Heart left ventricle (tissue), 16 donors: ENCODE data around the gene PPP1R12C. TPM values are rescaled to one million over a fixed set of nuclear protein-coding genes. Genes with fewer than 3 reads are reported as not detected.
A peak's percentile ranks its signal among the peaks of the same experiment; 100 is the strongest.

ENCODE experiments used
- ATAC-seq, 4 donors: fragments of 200-7000 bp; cut with Tn5 transposase; one replicate each; pipeline ENCODE4 v1.9.1; 2020 to 2022; ENCODE audit warnings: moderate library complexity in 4 of 4, mild to moderate bottlenecking in 3 of 4, moderate number of reproducible peaks in 1 of 4
- DNase-seq, 5 donors: peaks; one replicate each; pipeline ENCODE4 v3.0.0-alpha.2; 2020
- H3K27ac ChIP-seq, 12 donors: fragments of 200-600 bp; sonication (generic) in 4 of 12; one replicate each; pipeline versions ENCODE4 v1.5.0 to v1.8.0; 2016 to 2022; ENCODE audit warnings: mild to moderate bottlenecking in 2 of 12
- H3K27me3 ChIP-seq, 9 donors: fragments of 200-600 bp; sonication (generic) in 2 of 9; one replicate each; pipeline versions ENCODE4 v1.5.1 to v1.8.0; 2016 to 2022; ENCODE audit warnings: mild to moderate bottlenecking in 3 of 9
- H3K36me3 ChIP-seq, 9 donors: fragments of 200-600 bp; sonication (generic) in 2 of 9; one replicate each; pipeline versions ENCODE4 v1.5.0 to v1.8.0; 2018 to 2022; ENCODE audit warnings: mild to moderate bottlenecking in 2 of 9
- H3K4me1 ChIP-seq, 12 donors: fragments of 200-600 bp; sonication (generic) in 4 of 12; one replicate each; pipeline versions ENCODE4 v1.5.0 to v1.8.0; 2016 to 2022; ENCODE audit warnings: mild to moderate bottlenecking in 3 of 12
- H3K4me3 ChIP-seq, 12 donors: fragments of 200-600 bp; sonication (generic) in 4 of 12; one replicate each; pipeline versions ENCODE4 v1.5.0 to v1.8.0; 2017 to 2022; ENCODE audit warnings: mild to moderate bottlenecking in 9 of 12, moderate library complexity in 4 of 12
- H3K9me3 ChIP-seq, 12 donors: fragments of 200-600 bp; sonication (generic) in 4 of 12; one replicate each; pipeline versions ENCODE4 v1.5.0 to v1.8.0; 2016 to 2022; ENCODE audit warnings: mild to moderate bottlenecking in 1 of 12
- CTCF ChIP-seq, 12 donors: fragments of 200-600 bp; sonication (generic) in 4 of 12; IDR thresholded peaks; one replicate each; pipeline versions ENCODE4 v1.5.0 to v1.8.0; 2018 to 2022; ENCODE audit warnings: antibody characterized with exemption in 12 of 12, mild to moderate bottlenecking in 5 of 12
- POLR2A ChIP-seq, 2 donors: fragments of 450-650 bp; IDR thresholded peaks; one replicate each; pipeline ENCODE4 v1.6.1; 2017; ENCODE audit warnings: antibody characterized with exemption in 2 of 2, mild to moderate bottlenecking in 2 of 2, moderate library complexity in 2 of 2
- WGBS, 4 donors: extraction: QIAGEN DNeasy Blood & Tissue Kit in 2 of 4; methylation state at CpG; one replicate each; pipeline versions ENCODE4 v1.1.5 to v1.1.7; 2013 to 2018; 5-methylcytosine and 5-hydroxymethylcytosine counted together
- intact Hi-C, 10 donors: fragments of 100-400 bp; cut with DNase I; formaldehyde crosslinking; loops; one replicate each; pipeline versions ENCODE4 v1.11.1 to v1.14.2; 2022
- polyA plus RNA-seq, 2 donors: library from polyadenylated mRNA; stranded (reverse); fragments of 200-250 nt; gene quantifications; one replicate each; pipeline ENCODE4 v1.2.3, GENCODE V29; 2013
- total RNA-seq, 9 donors: library from RNA; depleted of rRNA in 2 of 9; stranded (reverse); fragments of >200 nt in 2 of 9; fragmentation: NEBNext Ultra II Directional in 3 of 9; extraction: Animal tissue kit (Norgen Biotek cat#: 25700) in 3 of 9; gene quantifications; one replicate each; pipeline versions ENCODE4 v1.1.0 to v1.2.4, GENCODE V29; 2016 to 2023
- donor health status: ischemic (EF 13 %, LVEDD 7.1; RV severe dilation, severe dysfunction).
- donor health status: healthy with polysubstance abuse.
- donor health status: DM: no; HTN: yes; CAD: no.
- donor health status: DM: no; HTN: no; CAD: no.
- donor health status: ischemic (EF 25% LVEDD 6.9; RV normal size, moderate dysfunction).
- donor health status: ischemic (EF 25% LVEDD 5.7; RV mildly dilated, moderate dysfunction).
- donor health status: healthy.
- donor health status: DM: yes; HTN: yes; CAD: no.
- donor health status: ischemic (EF 35%, LVEDD 5.7; RV mildly dilated, moderate dysfunction).
- donor health status: nonischemic (EF 11% LVEDD 7.7; RV severe dilation, severe dysfunction).
- donor health status: DM: yes; HTN: yes; CAD: no.
- donor health status: PGD.
- donor health status: ischemic (EF 29% LVEDD 5.4; RV normal size, mild dysfunction).
- donor health status: nonischemic (EF 23%, LVEDD 6.1; RV moderate dilation, normal function).

PPP1R12C gene
- total and polyA plus RNA-seq, 11 donors: 116 to 324 (median 209) TPM

GRCh38 chr19:55117663-55118391 is 390 bp upstream of the PPP1R12C start:
- Histone ChIP-seq H3K9me3 (no peaks in the 10 kb centered on the region), H3K4me1 (peaks cover 5 to 50% (median 36%) of the 10 kb centered on the region in 12 donors), H3K27ac (peak overlapping the region; percentile 76 to 98 (median 92)), H3K4me3 (peak overlapping the region; percentile 56 to 98 (median 88)), H3K27me3 (no peaks in the 10 kb centered on the region), H3K36me3 (peaks cover 0 to under 1% (median 0%) of the 10 kb centered on the region in 9 donors)
- DNase-seq (peak; percentile 99 to 100 (median 99)), ATAC-seq (peak; percentile 80 to 86 (median 84))
- peak in 1 of 2 donors; percentile 68 for TF ChIP-seq POLR2A (IDR thresholded peaks at IDR 0.05)
- peak in 1 of 12 donors; percentile 19 for TF ChIP-seq CTCF (IDR thresholded peaks at IDR 0.05)
- intact Hi-C loops: loop anchor here in 1 of 10 donors (2.0 to 5.0 kb wide), 2 partner anchors 39 to 55 kb away; partner anchors contain the start of genes RDH13 and TNNI3
- WGBS, 4 donors: 0 to 2% (median 1%) methylated on average over 32 to 44 of the region's 44 CpGs

DNA sequence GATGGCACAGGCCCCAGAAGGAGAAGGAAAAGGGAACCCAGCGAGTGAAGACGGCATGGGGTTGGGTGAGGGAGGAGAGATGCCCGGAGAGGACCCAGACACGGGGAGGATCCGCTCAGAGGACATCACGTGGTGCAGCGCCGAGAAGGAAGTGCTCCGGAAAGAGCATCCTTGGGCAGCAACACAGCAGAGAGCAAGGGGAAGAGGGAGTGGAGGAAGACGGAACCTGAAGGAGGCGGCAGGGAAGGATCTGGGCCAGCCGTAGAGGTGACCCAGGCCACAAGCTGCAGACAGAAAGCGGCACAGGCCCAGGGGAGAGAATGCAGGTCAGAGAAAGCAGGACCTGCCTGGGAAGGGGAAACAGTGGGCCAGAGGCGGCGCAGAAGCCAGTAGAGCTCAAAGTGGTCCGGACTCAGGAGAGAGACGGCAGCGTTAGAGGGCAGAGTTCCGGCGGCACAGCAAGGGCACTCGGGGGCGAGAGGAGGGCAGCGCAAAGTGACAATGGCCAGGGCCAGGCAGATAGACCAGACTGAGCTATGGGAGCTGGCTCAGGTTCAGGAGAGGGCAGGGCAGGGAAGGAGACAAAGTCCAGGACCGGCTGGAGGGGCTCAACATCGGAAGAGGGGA is 1.1 kb downstream of the PPP1R12C start:
- Histone ChIP-seq H3K4me3 (peak overlapping the region; percentile 66 to 98 (median 90)), H3K36me3 (peaks cover 0 to 12% (median 7%) of the 10 kb centered on the region in 9 donors), H3K9me3 (no peaks in the 10 kb centered on the region), H3K27me3 (no peaks in the 10 kb centered on the region), H3K4me1 (peaks cover 5 to 64% (median 47%) of the 10 kb centered on the region in 12 donors), H3K27ac (peak overlapping the region; percentile 90 to 99 (median 96))
- DNase-seq: peak; percentile 77 to 83 (median 81)
- intact Hi-C loops: loop anchor here in 1 of 10 donors (2.0 to 5.0 kb wide), 2 partner anchors 41 to 54 kb away; partner anchors contain the start of genes RDH13 and TNNI3
- ATAC-seq: peak; percentile 17 to 42 (median 30)
- 0 to 1% (median 1%) methylated on average over 25 of the region's 25 CpGs for WGBS, 4 donors
- TF ChIP-seq CTCF (IDR thresholded peaks at IDR 0.05): no peak
- no peak for TF ChIP-seq POLR2A (IDR thresholded peaks at IDR 0.05)

GRCh38 chr19:55115446-55116065 is 1.9 kb downstream of the PPP1R12C start:
- peaks cover 5 to 67% (median 48%) of the 10 kb centered on the region in 12 donors for H3K4me1 ChIP-seq
- no peaks in the 10 kb centered on the region for H3K9me3 ChIP-seq
- H3K27ac ChIP-seq: peak overlapping the region; percentile 90 to 99 (median 96)
- ATAC-seq (peak in 1 of 4 donors; percentile 8), DNase-seq (peak in 1 of 5 donors; percentile 68)
- WGBS, 4 donors: 25 to 37% (median 27%) methylated on average over 13 of the region's 13 CpGs
- H3K27me3 ChIP-seq: no peaks in the 10 kb centered on the region
- intact Hi-C loops: loop anchor here in 2 of 10 donors (2.0 to 5.0 kb wide), 3 partner anchors 27 to 53 kb away; partner anchors contain the start of genes RDH13 (in 1 of the 2) and TNNI3 (in 1 of the 2)
- H3K4me3 ChIP-seq: peak overlapping the region; percentile 66 to 98 (median 90)
- H3K36me3 ChIP-seq: peaks cover 0 to 14% (median 7%) of the 10 kb centered on the region in 9 donors
- TF ChIP-seq POLR2A (IDR thresholded peaks at IDR 0.05): no peak
- TF ChIP-seq CTCF (IDR thresholded peaks at IDR 0.05): no peak
